ENCODE measurements around the gene GIT1.

- TF ChIP-seq CTCF (IDR thresholded peaks at IDR 0.05) = no peak
- TF ChIP-seq POLR2AphosphoS5 (IDR thresholded peaks at IDR 0.05) = no peak
Observed at GRCh38 chr17:29571883-29572681, 17.4 kb downstream of the GIT1 start.
